GM21619 (cell line): Measurements from ENCODE around the gene DIAPH2.

Experiments used
- ATAC-seq: cut with Tn5 transposase; IDR thresholded peaks from one replicate; pipeline ENCODE4 v1.9.1; 2021; ENCODE audit not compliant: unreplicated experiment

Gene DIAPH2

GRCh38 chrX:97431281-97431680 lies 746.6 kb downstream of the DIAPH2 start:
- ATAC-seq: no peak

GRCh38 chrX:97446298-97446882 lies 761.7 kb downstream of the DIAPH2 start:
- no peak for ATAC-seq

GRCh38 chrX:97447306-97447705 lies 762.7 kb downstream of the DIAPH2 start:
- ATAC-seq: no peak

GRCh38 chrX:97452283-97452682 lies 767.6 kb downstream of the DIAPH2 start:
- ATAC-seq: peak; percentile 58

- ATAC-seq: no peak
These were observed 777.1 kb downstream of the DIAPH2 start for GRCh38 chrX:97461763-97462162.

- no peak for ATAC-seq
These were observed 786.4 kb downstream of the DIAPH2 start for GRCh38 chrX:97471071-97471470.

GRCh38 chrX:97474933-97475332 lies 790.3 kb downstream of the DIAPH2 start:
- ATAC-seq: no peak

GRCh38 chrX:97479106-97479890 lies 794.7 kb downstream of the DIAPH2 start:
- ATAC-seq: no peak

GRCh38 chrX:97481228-97481627 lies 796.6 kb downstream of the DIAPH2 start:
- ATAC-seq: no peak

- no peak for ATAC-seq
These were observed 798.1 kb downstream of the DIAPH2 start for GRCh38 chrX:97482666-97483300.

GRCh38 chrX:97490656-97491055 lies 806.0 kb downstream of the DIAPH2 start:
- ATAC-seq: no peak

GRCh38 chrX:97494756-97495372 lies 810.2 kb downstream of the DIAPH2 start:
- ATAC-seq: peak; percentile 98

GRCh38 chrX:97498093-97498492 lies 813.5 kb downstream of the DIAPH2 start:
- no peak for ATAC-seq

- no peak for ATAC-seq
These were observed 819.8 kb downstream of the DIAPH2 start for GRCh38 chrX:97504431-97504830.

- ATAC-seq: no peak
These were observed 833.1 kb downstream of the DIAPH2 start for GRCh38 chrX:97517763-97518162.

- ATAC-seq: no peak
These were observed 837.7 kb downstream of the DIAPH2 start for GRCh38 chrX:97522307-97522706.

GRCh38 chrX:97524340-97524739 lies 839.7 kb downstream of the DIAPH2 start:
- ATAC-seq: no peak

GRCh38 chrX:97524997-97525396 lies 840.4 kb downstream of the DIAPH2 start:
- no peak for ATAC-seq

GRCh38 chrX:97525981-97526380 lies 841.3 kb downstream of the DIAPH2 start:
- ATAC-seq: no peak

- peak; percentile 42 for ATAC-seq
These were observed 843.1 kb downstream of the DIAPH2 start for GRCh38 chrX:97527725-97528124.

GRCh38 chrX:97529536-97530200 lies 845.0 kb downstream of the DIAPH2 start:
- no peak for ATAC-seq
